HCT116 (cell line): Measurements from ENCODE around the gene ZFR.

Source experiments
- CTCF ChIP-seq, 3 experiments: fragments of 200-600 bp in 1 of 3; sonication (generic) in 1 of 3; IDR thresholded peaks in 2 of 3; conservative IDR thresholded peaks in 1 of 3; 2 replicates each; pipeline ENCODE4 v1.5.1; 2012 to 2017; ENCODE audit warnings: low read depth in 2 of 3, low read length in 2 of 3, antibody characterized with exemption in 1 of 3, borderline replicate concordance in 1 of 3, control low read depth in 1 of 3, mild to moderate bottlenecking in 1 of 3, mixed read lengths in 1 of 3, mixed run types in 1 of 3, moderate library complexity in 1 of 3; ENCODE audit not compliant: insufficient read depth in 1 of 3
- EZH2 ChIP-seq: fragments of 200-600 bp; sonication (generic); IDR thresholded peaks from 2 replicates; pipeline ENCODE4 v1.6.1; 2017; ENCODE audit warnings: antibody characterized with exemption, mixed run types
- JUND ChIP-seq: IDR thresholded peaks from 2 replicates; pipeline ENCODE4 v1.6.1; 2012
- POLR2A ChIP-seq: IDR thresholded peaks from 2 replicates; pipeline ENCODE4 v1.7.0; 2011; ENCODE audit warnings: borderline replicate concordance; ENCODE audit not compliant: insufficient read depth, insufficient read length; ENCODE audit errors: extremely low read depth
- POLR2AphosphoS5 ChIP-seq: IDR thresholded peaks from 2 replicates; pipeline ENCODE4 v1.6.1; 2011; ENCODE audit warnings: mild to moderate bottlenecking, low read depth, low read length, moderate library complexity
- YY1 ChIP-seq: IDR thresholded peaks from 2 replicates; pipeline ENCODE4 v1.6.1; 2011; ENCODE audit warnings: low read length, low read depth, moderate library complexity, mild to moderate bottlenecking; ENCODE audit not compliant: insufficient replicate concordance; ENCODE audit errors: extremely low read depth
- ZBTB33 ChIP-seq: IDR thresholded peaks from 2 replicates; pipeline ENCODE4 v1.6.1; 2011; ENCODE audit warnings: mild to moderate bottlenecking, low read length, moderate library complexity; ENCODE audit not compliant: insufficient replicate concordance; ENCODE audit errors: extremely low read depth

GRCh38 chr5:32475334-32476097, 31.0 kb upstream of the ZFR start:
- TF ChIP-seq POLR2AphosphoS5 (no peak), POLR2A (no peak), CTCF (IDR thresholded peaks at IDR 0.05 in 2 of 3, conservative IDR thresholded peaks at IDR 0.05 in 1 of 3; ENCODE audit: borderline replicate concordance in 1 of 3, insufficient read depth in 1 of 3, low read depth in 2 of 3, low read length in 2 of 3) (no peak), YY1 (no peak), ZBTB33 (no peak), JUND (no peak), EZH2 (no peak)
